ENCODE data around the gene PPFIA2.

Gene PPFIA2

DNA sequence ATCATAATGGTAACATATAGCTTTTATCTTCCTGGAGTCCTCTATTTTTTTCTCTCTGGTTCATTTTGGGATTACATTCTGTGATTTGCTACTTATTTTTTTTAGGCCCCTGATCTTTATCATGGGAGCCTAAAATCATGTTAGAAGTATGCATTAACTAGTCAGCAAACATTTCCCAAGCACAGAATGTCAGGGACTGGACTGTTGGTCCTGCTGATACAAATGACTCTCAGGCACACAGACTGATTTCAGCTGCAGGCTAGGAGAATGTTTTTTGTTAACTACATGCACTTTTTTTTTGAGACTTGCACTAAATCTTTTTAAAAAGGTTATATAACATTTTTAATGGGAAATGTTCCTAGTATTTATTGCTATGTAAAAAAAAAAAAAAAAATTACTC lies 550.1 kb downstream of the PPFIA2 start:
- no peak for TF ChIP-seq POLR2A (IDR thresholded peaks at IDR 0.05; ENCODE audit: low read depth, low read length)
- TF ChIP-seq POLR2AphosphoS5 (IDR thresholded peaks at IDR 0.05; ENCODE audit: low read depth, low read length), result no peak
- no peak for TF ChIP-seq TAF1 (IDR thresholded peaks at IDR 0.05; ENCODE audit: borderline replicate concordance, low read depth, low read length)
- FAIRE-seq (no peak), DNase-seq (ENCODE audit: insufficient read length) (no peak)

- no peak for TF ChIP-seq TAF1 (IDR thresholded peaks at IDR 0.05; ENCODE audit: borderline replicate concordance, low read depth, low read length)
- no peak for TF ChIP-seq POLR2A (IDR thresholded peaks at IDR 0.05; ENCODE audit: low read depth, low read length)
- TF ChIP-seq POLR2AphosphoS5 (IDR thresholded peaks at IDR 0.05; ENCODE audit: low read depth, low read length), result no peak
- DNase-seq (ENCODE audit: insufficient read length), result no peak
- FAIRE-seq, result no peak
These were observed 550.8 kb downstream of the PPFIA2 start for GRCh38 chr12:81208187-81208911.

Measured in GM12892 (cell line).